Activated T-cell treated with anti-CD3 and anti-CD28 coated beads, Interleukin-2, amount 50 U/mL, for 4 hours (primary cell): ENCODE results near the gene HSPA1L. TPM values are rescaled to one million over a fixed set of nuclear protein-coding genes. Genes with fewer than 3 reads are reported as not detected.
A peak's percentile ranks its signal among the peaks of the same experiment; 100 is the strongest.
"Not testable (repeated sequence)": the region's sequence is repeated elsewhere in the genome, so short reads cannot be mapped to it uniquely, and the experiment has no call there.

ENCODE experiments used
- ATAC-seq, 2 donors: fragments of 200-7000 bp; cut with Tn5 transposase; one replicate each; pipeline ENCODE4 v1.10.0; 2021
- DNase-seq: peaks from one replicate; pipeline ENCODE4 v3.0.0-alpha.2; 2020
- H3K27me3 Mint-ChIP-seq: one replicate; pipeline ENCODE4 v1.8.0; 2021; ENCODE audit warnings: low read depth, mixed read lengths
- H3K36me3 Mint-ChIP-seq: one replicate; pipeline ENCODE4 v1.8.0; 2022; ENCODE audit warnings: mixed read lengths; ENCODE audit not compliant: insufficient read depth
- H3K4me1 Mint-ChIP-seq: one replicate; pipeline ENCODE4 v1.8.0; 2021; ENCODE audit warnings: low read depth, mixed read lengths
- H3K4me3 Mint-ChIP-seq: one replicate; pipeline ENCODE4 v1.8.0; 2021; ENCODE audit warnings: mild to moderate bottlenecking, moderate library complexity, mixed read lengths
- H3K9me3 Mint-ChIP-seq: one replicate; pipeline ENCODE4 v1.8.0; 2021; ENCODE audit warnings: mixed read lengths
- total RNA-seq, 3 donors: library from RNA; stranded (reverse); gene quantifications; one replicate each; pipeline ENCODE4 v1.2.1, GENCODE V29; 2021

HSPA1L gene
- total RNA-seq, 3 donors from 2014 or later, result 1.6 to 1.8 (median 1.7) TPM

GRCh38 chr6:31829633-31830283 lies 14.7 kb upstream of the HSPA1L start:
- peaks cover 35% of the 10 kb centered on the region for H3K4me1 Mint-ChIP-seq
- H3K4me3 Mint-ChIP-seq, result peak overlapping the region; percentile 95
- H3K9me3 Mint-ChIP-seq, result no peaks in the 10 kb centered on the region
- DNase-seq (no peak), ATAC-seq (no peak)
- peaks cover 2% of the 10 kb centered on the region for H3K36me3 Mint-ChIP-seq
- H3K27me3 Mint-ChIP-seq, result no peaks in the 10 kb centered on the region

DNA sequence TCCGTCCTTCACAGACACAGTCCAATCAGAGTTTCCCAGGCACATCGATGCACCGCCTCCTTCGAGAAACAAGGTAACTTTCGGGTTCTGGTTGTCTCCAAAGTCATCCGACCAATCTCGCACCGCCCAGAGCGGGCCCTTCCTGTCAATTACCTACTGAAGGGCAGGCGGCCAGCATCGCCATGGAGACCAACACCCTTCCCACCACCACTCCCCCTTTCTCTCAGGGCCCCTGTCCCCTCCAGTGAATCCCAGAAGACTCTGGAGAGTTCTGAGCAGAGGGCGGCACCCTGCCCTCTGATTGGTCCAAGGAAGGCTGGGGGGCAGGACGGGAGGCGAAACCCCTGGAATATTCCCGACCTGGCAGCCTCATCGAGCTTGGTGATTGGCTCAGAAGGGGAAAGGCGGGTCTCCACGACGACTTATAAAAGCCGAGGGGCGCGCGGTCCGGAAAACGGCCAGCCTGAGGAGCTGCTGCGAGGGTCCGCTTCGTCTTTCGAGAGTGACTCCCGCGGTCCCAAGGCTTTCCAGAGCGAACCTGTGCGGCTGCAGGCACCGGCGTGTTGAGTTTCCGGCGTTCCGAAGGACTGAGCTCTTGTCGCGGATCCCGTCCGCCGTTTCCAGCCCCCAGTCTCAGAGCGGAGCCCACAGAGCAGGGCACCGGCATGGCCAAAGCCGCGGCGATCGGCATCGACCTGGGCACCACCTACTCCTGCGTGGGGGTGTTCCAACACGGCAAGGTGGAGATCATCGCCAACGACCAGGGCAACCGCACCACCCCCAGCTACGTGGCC lies 12.4 kb upstream of the HSPA1L start, which contains the start of gene HSPA1B:
Gene HSPA1B (plus strand): TSS at position 453 of the 794 bp plus-strand sequence. CDS start 213 bp downstream, at position 666.
- Mint-ChIP-seq H3K27me3 (no peaks in the 10 kb centered on the region), H3K4me1 (peaks cover 45% of the 10 kb centered on the region), H3K9me3 (no peaks in the 10 kb centered on the region), H3K4me3 (peak within 1 kb of the TSS; percentile 83), H3K36me3 (peaks cover 2% of the 10 kb centered on the region)
- DNase-seq (peak; percentile 80), ATAC-seq (peak; percentile 78 to 83)

GRCh38 chr6:31826793-31827285 lies 11.8 kb upstream of the HSPA1L start:
- DNase-seq, result no peak
- Mint-ChIP-seq H3K4me1 (peaks cover 50% of the 10 kb centered on the region), H3K36me3 (peaks cover 2% of the 10 kb centered on the region), H3K27me3 (no peaks in the 10 kb centered on the region), H3K9me3 (no peaks in the 10 kb centered on the region), H3K4me3 (peak overlapping the region; percentile 83)
- peak; percentile 8 to 19 for ATAC-seq

GRCh38 chr6:31825553-31825952 lies 10.5 kb upstream of the HSPA1L start:
- Mint-ChIP-seq H3K27me3 (no peaks in the 10 kb centered on the region), H3K9me3 (no peaks in the 10 kb centered on the region), H3K36me3 (peaks cover 2% of the 10 kb centered on the region), H3K4me3 (no peak overlapping the region), H3K4me1 (peaks cover 50% of the 10 kb centered on the region)
- no peak for ATAC-seq
- no peak for DNase-seq

DNA sequence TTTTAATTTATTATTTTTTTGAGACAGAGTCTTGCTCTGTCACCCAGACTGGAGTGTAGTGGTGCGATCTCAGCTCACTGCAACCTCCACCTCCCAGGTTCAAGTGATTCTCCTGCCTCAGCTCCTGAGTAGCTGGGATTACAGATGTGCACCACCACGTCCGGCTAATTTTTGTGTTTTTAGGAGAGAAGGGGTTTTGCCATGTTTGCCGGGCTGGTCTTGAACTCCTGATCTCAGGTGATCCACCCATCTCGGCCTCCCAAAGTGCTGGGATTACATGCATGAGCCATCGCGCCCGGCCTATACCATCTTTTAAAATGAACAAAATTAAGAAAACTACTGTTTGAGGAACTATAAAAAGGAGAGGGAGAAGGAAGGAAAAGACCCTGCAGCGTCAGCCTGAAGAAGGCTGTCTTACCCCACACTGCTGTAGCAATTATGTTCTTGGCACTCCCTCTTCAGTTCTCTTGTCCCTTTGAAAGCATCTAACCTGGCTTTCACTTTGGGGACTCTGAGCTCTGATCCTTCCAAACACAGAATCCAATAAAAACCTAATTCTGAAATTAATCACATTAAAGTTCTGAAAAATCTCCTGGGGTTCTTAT lies 8.6 kb upstream of the HSPA1L start:
- H3K27me3 Mint-ChIP-seq, H3K4me3 Mint-ChIP-seq, H3K9me3 Mint-ChIP-seq, DNase-seq, H3K36me3 Mint-ChIP-seq, ATAC-seq: not testable (repeated sequence)
- H3K4me1 Mint-ChIP-seq, result peaks cover 54% of the 10 kb centered on the region

- Mint-ChIP-seq H3K27me3 (no peaks in the 10 kb centered on the region), H3K36me3 (no peaks in the 10 kb centered on the region), H3K4me1 (peaks cover 67% of the 10 kb centered on the region), H3K4me3 (peak overlapping the region; percentile 94), H3K9me3 (no peaks in the 10 kb centered on the region)
- DNase-seq (peak; percentile 46), ATAC-seq (peak; percentile 38 to 42)
Measured at GRCh38 chr6:31822036-31822821, 7.1 kb upstream of the HSPA1L start.

- H3K27me3 Mint-ChIP-seq, result no peaks in the 10 kb centered on the region
- DNase-seq (peak; percentile 48), ATAC-seq (peak; percentile 31 to 42)
- H3K36me3 Mint-ChIP-seq, result no peaks in the 10 kb centered on the region
- no peaks in the 10 kb centered on the region for H3K9me3 Mint-ChIP-seq
- H3K4me1 Mint-ChIP-seq, result peaks cover 60% of the 10 kb centered on the region
- H3K4me3 Mint-ChIP-seq, result peak overlapping the region; percentile 94
Measured at GRCh38 chr6:31821301-31822035, 6.4 kb upstream of the HSPA1L start.

- not testable (repeated sequence) for DNase-seq, H3K9me3 Mint-ChIP-seq, H3K27me3 Mint-ChIP-seq, ATAC-seq, H3K36me3 Mint-ChIP-seq
- Mint-ChIP-seq H3K4me1 (peaks cover 55% of the 10 kb centered on the region), H3K4me3 (peak overlapping the region; percentile 94)
Measured at GRCh38 chr6:31820399-31820798, 5.3 kb upstream of the HSPA1L start.

DNA sequence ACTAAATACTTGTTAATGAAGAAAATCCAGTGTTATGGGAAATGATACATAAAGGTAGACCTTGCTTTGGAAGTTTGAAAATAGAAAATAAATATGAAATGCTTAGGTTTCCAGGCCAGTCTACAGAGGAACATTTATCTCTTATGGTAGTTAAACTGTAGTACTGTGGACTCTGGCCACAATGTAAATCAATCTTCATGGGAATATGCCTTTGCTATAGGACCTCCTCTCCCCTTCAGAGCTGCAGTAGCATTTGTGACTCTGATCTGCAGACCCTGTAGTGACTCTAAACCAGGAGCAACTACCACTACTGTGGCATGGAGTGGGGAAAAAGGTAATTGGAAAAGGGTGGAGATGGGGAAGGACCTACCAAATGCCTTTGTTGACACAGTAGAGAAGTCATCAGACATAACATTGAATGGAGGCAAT lies 4.8 kb upstream of the HSPA1L start:
- H3K4me1 Mint-ChIP-seq, result peaks cover 53% of the 10 kb centered on the region
- ATAC-seq, result no peak
- no peaks in the 10 kb centered on the region for H3K36me3 Mint-ChIP-seq
- no peak for DNase-seq
- H3K27me3 Mint-ChIP-seq, result no peaks in the 10 kb centered on the region
- no peaks in the 10 kb centered on the region for H3K9me3 Mint-ChIP-seq
- peak overlapping the region; percentile 30 for H3K4me3 Mint-ChIP-seq

DNA sequence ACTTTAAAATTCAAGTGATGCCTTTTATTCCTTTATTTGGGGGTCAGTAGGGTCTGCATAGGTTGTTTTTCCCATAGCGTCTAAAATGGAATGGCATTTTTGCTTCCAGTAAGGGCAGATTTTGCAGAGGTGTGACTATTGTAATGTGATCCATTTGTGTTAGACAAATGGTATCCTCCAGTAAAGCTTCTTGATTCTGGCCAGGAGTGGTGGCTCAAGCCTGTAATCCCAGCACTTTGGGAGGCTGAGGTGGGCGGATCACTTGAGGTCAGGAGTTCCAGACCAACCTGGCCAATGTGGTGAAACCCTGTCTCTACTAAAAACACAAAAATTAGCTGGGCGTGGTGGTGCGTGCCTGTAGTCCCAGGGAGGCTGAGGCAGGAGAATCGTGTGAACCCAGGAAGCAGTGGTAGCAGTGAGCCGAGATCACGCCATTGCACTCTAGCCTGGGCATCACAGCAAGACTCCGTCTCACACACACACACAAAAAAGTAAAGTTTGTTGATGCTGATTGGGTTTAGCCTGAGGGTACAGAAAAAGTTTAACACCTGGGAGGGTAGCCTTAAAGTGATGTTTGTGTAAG lies 2.9 kb upstream of the HSPA1L start:
- H3K27me3 Mint-ChIP-seq, result not testable (repeated sequence)

DNA sequence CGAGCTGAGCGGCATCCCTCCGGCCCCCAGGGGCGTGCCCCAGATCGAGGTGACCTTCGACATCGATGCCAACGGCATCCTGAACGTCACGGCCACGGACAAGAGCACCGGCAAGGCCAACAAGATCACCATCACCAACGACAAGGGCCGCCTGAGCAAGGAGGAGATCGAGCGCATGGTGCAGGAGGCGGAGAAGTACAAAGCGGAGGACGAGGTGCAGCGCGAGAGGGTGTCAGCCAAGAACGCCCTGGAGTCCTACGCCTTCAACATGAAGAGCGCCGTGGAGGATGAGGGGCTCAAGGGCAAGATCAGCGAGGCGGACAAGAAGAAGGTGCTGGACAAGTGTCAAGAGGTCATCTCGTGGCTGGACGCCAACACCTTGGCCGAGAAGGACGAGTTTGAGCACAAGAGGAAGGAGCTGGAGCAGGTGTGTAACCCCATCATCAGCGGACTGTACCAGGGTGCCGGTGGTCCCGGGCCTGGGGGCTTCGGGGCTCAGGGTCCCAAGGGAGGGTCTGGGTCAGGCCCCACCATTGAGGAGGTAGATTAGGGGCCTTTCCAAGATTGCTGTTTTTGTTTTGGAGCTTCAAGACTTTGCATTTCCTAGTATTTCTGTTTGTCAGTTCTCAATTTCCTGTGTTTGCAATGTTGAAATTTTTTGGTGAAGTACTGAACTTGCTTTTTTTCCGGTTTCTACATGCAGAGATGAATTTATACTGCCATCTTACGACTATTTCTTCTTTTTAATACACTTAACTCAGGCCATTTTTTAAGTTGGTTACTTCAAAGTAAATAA lies 2.2 kb upstream of the HSPA1L start:
- ATAC-seq, result peak; percentile 22 to 24
- not testable (repeated sequence) for H3K27me3 Mint-ChIP-seq, H3K9me3 Mint-ChIP-seq, H3K36me3 Mint-ChIP-seq, DNase-seq
- peaks cover 59% of the 10 kb centered on the region for H3K4me1 Mint-ChIP-seq
- H3K4me3 Mint-ChIP-seq, result peak overlapping the region; percentile 88

More for the DNA sequence above, 2.9 kb upstream of the HSPA1L start:
- not testable (repeated sequence) for DNase-seq, H3K36me3 Mint-ChIP-seq, H3K9me3 Mint-ChIP-seq, ATAC-seq
- peak overlapping the region; percentile 88 for H3K4me3 Mint-ChIP-seq
- H3K4me1 Mint-ChIP-seq, result peaks cover 59% of the 10 kb centered on the region

GRCh38 chr6:31814677-31815024 lies 432 bp downstream of the HSPA1L start:
- Mint-ChIP-seq H3K4me3 (peak overlapping the region; percentile 86), H3K9me3 (no peaks in the 10 kb centered on the region), H3K27me3 (no peaks in the 10 kb centered on the region), H3K36me3 (peaks cover 12% of the 10 kb centered on the region), H3K4me1 (peaks cover 60% of the 10 kb centered on the region)
- DNase-seq (peak; percentile 50), ATAC-seq (peak; percentile 29 to 42)
